Testis (tissue), 2 donors: ENCODE data around the gene ANGEL2.

Source experiments
- POLR2A ChIP-seq: fragments of 450-650 bp; IDR thresholded peaks from one replicate; pipeline ENCODE4 v1.6.1; 2017; ENCODE audit warnings: antibody characterized with exemption, mild to moderate bottlenecking, moderate library complexity
- TF ChIP-seq, protein P1 (sequence below), 3 experiments: fragments of 450-650 bp in 2 of 3; fragments of 200-600 bp in 1 of 3; sonication (generic) in 1 of 3; IDR thresholded peaks; one replicate each; pipeline ENCODE4 v1.5.1; 2016 to 2019; ENCODE audit warnings: antibody characterized with exemption in 3 of 3, mild to moderate bottlenecking in 2 of 3, moderate library complexity in 1 of 3

DNA sequence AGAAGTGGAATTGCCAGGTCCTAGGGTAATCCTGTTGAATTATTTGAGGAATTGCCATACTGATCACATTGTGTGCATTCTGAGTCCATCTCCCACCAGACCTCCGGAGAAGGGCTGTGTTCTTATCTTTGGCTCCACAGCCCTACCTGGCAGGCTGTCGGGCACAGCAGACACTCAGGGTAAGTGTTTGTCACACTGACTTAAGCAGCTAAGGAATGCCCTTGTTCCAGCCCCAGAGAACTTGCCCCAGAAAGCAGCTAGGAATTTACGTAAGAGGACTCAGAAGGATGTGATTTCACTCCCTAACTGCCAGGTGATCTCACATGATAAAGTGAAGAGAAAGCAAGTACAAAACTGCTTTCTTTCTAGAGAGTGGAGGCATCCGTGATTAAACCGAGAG lies 44.4 kb downstream of the ANGEL2 start:
- TF ChIP-seq, protein P1, sequence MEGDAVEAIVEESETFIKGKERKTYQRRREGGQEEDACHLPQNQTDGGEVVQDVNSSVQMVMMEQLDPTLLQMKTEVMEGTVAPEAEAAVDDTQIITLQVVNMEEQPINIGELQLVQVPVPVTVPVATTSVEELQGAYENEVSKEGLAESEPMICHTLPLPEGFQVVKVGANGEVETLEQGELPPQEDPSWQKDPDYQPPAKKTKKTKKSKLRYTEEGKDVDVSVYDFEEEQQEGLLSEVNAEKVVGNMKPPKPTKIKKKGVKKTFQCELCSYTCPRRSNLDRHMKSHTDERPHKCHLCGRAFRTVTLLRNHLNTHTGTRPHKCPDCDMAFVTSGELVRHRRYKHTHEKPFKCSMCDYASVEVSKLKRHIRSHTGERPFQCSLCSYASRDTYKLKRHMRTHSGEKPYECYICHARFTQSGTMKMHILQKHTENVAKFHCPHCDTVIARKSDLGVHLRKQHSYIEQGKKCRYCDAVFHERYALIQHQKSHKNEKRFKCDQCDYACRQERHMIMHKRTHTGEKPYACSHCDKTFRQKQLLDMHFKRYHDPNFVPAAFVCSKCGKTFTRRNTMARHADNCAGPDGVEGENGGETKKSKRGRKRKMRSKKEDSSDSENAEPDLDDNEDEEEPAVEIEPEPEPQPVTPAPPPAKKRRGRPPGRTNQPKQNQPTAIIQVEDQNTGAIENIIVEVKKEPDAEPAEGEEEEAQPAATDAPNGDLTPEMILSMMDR (IDR thresholded peaks at IDR 0.05) = no peak
- no peak for TF ChIP-seq POLR2A
